Calu3 (cell line): ENCODE results near the gene PCSK7. TPM values are rescaled to one million over a fixed set of nuclear protein-coding genes. Genes with fewer than 3 reads are reported as not detected.

ENCODE experiments used
- BruUV-seq: library from RNA; stranded (reverse); fragments of 400-500 nt; replicated peaks from 2 replicates; lab custom pipeline; 2021; lab: Mats Ljungman, UMichigan
- CTCF ChIA-PET: fragments of 300-600 bp; sonication (Branson Sonifier 250); formaldehyde crosslinking; loops from one replicate; lab custom pipeline; 2022; ENCODE audit warnings: antibody characterized with exemption; lab: Charles Lee
- DNase-seq: peaks from one replicate; pipeline ENCODE4 v3.0.0; 2022
- H3K27ac Mint-ChIP-seq: one replicate; pipeline ENCODE4 v1.8.0; 2022; ENCODE audit warnings: mixed read lengths; ENCODE audit not compliant: unreplicated experiment
- H3K27me3 Mint-ChIP-seq: one replicate; pipeline ENCODE4 v1.8.0; 2022; ENCODE audit warnings: mixed read lengths; ENCODE audit not compliant: unreplicated experiment
- H3K36me3 Mint-ChIP-seq: one replicate; pipeline ENCODE4 v1.8.0; 2022; ENCODE audit warnings: mild to moderate bottlenecking, moderate library complexity, mixed read lengths; ENCODE audit not compliant: insufficient read depth, unreplicated experiment
- H3K4me1 Mint-ChIP-seq: one replicate; pipeline ENCODE4 v1.8.0; 2022; ENCODE audit warnings: mild to moderate bottlenecking, low read depth, mixed read lengths; ENCODE audit not compliant: unreplicated experiment
- H3K4me3 Mint-ChIP-seq: one replicate; pipeline ENCODE4 v1.8.0; 2022; ENCODE audit warnings: mild to moderate bottlenecking, low read depth, moderate library complexity, mixed read lengths; ENCODE audit not compliant: unreplicated experiment
- H3K9me3 Mint-ChIP-seq: one replicate; pipeline ENCODE4 v1.8.0; 2022; ENCODE audit warnings: low read depth, mixed read lengths; ENCODE audit not compliant: unreplicated experiment
- CTCF ChIP-seq: fragments of 200-600 bp; IDR thresholded peaks from one replicate; pipeline ENCODE4 v1.8.0; 2022; ENCODE audit warnings: antibody characterized with exemption; ENCODE audit not compliant: unreplicated experiment
- intact Hi-C: fragments of 100-400 bp; cut with micrococcal nuclease; formaldehyde crosslinking; loops from one replicate; pipeline ENCODE4 v1.10.0; 2022; ENCODE audit not compliant: unreplicated experiment
- total RNA-seq: library from RNA; stranded (reverse); gene quantifications from 2 replicates; pipeline ENCODE4 v1.2.3, GENCODE V29; 2022

Gene PCSK7
- total RNA-seq, 1 experiment from 2014 or later: 44.3 TPM

- Mint-ChIP-seq H3K27me3 (no peaks in the 10 kb centered on the region), H3K4me3 (peak overlapping the region; percentile 100), H3K9me3 (no peaks in the 10 kb centered on the region), H3K4me1 (peaks cover 14% of the 10 kb centered on the region), H3K27ac (peak overlapping the region; percentile 54), H3K36me3 (peaks cover 30% of the 10 kb centered on the region)
- DNase-seq: no peak
- CTCF ChIA-PET: interaction anchor here (0.7 kb wide), 1 partner anchor 384 kb away, joined by 3 read pairs; no protein-coding TSS in a partner anchor
- intact Hi-C loops: loop anchor here (5.0 kb wide), 1 partner anchor 84 kb away; the partner anchor contains the start of gene BACE1
- no TSS peak for BruUV-seq
- TF ChIP-seq CTCF: no peak
These were observed 1.1 kb upstream of the PCSK7 start for GRCh38 chr11:117232911-117233409.

- Mint-ChIP-seq H3K9me3 (no peaks in the 10 kb centered on the region), H3K4me1 (peaks cover 14% of the 10 kb centered on the region), H3K27ac (peak within 1 kb of the TSS; percentile 91), H3K27me3 (no peaks in the 10 kb centered on the region), H3K4me3 (peak within 1 kb of the TSS; percentile 100), H3K36me3 (peaks cover 30% of the 10 kb centered on the region)
- no TSS peak for BruUV-seq
- intact Hi-C loops: loop anchor here (5.0 kb wide), 1 partner anchor 85 kb away; the partner anchor contains the start of gene BACE1
- CTCF ChIA-PET: no interaction called here
- peak; percentile 83 for TF ChIP-seq CTCF
- peak; percentile 72 for DNase-seq
These were observed 412 bp upstream of the PCSK7 start, which contains the start of gene RNF214 for GRCh38 chr11:117232092-117232878. TSS of gene RNF214 (plus strand) at chr11:117232671. CDS start at chr11:117234273, 1,602 bp downstream.

GRCh38 chr11:117230999-117231841 lies 653 bp downstream of the PCSK7 start:
- BruUV-seq: TSS peak; percentile 49
- CTCF ChIA-PET: interaction anchor here (0.8 kb wide), 1 partner anchor 458 kb away, joined by 3 read pairs; no protein-coding TSS in a partner anchor
- intact Hi-C loops: loop anchor here (5.0 kb wide), 1 partner anchor 86 kb away; the partner anchor contains the start of gene BACE1
- DNase-seq: no peak
- H3K4me1 Mint-ChIP-seq: peaks cover 14% of the 10 kb centered on the region
- TF ChIP-seq CTCF: no peak
- H3K36me3 Mint-ChIP-seq: peaks cover 39% of the 10 kb centered on the region
- H3K27ac Mint-ChIP-seq: peak overlapping the region; percentile 91
- peak overlapping the region; percentile 100 for H3K4me3 Mint-ChIP-seq
- H3K27me3 Mint-ChIP-seq: no peaks in the 10 kb centered on the region
- no peaks in the 10 kb centered on the region for H3K9me3 Mint-ChIP-seq
